PC-9 (cell line): Measurements from ENCODE around the gene LRRC7. TPM values are rescaled to one million over a fixed set of nuclear protein-coding genes. Genes with fewer than 3 reads are reported as not detected.

Experiments used
- BruUV-seq: library from RNA; stranded (reverse); fragments of 400-500 nt; replicated peaks from 2 replicates; lab custom pipeline; 2021; lab: Mats Ljungman, UMichigan
- CTCF ChIA-PET: fragments of 300-600 bp; sonication (Branson Sonifier 250); formaldehyde crosslinking; loops from one replicate; lab custom pipeline; 2022; ENCODE audit warnings: antibody characterized with exemption; lab: Charles Lee
- POLR2A ChIA-PET: fragments of 300-600 bp; sonication (Branson Sonifier 250); formaldehyde crosslinking; loops from one replicate; lab custom pipeline; 2022; ENCODE audit warnings: antibody characterized with exemption; ENCODE audit not compliant: unreplicated experiment; lab: Charles Lee
- DNase-seq, 2 experiments: peaks; one replicate each; pipeline versions ENCODE4 v3.0.0 to v3.0.0-alpha.2; 2015 to 2022; ENCODE audit warnings: mixed read lengths in 1 of 2
- H2AFZ ChIP-seq: fragments of 200-600 bp; sonication (generic); 2 replicates; pipeline ENCODE4 v1.8.1; 2017; ENCODE audit warnings: antibody characterized with exemption
- H3F3A ChIP-seq: fragments of 200-600 bp; sonication (generic); 2 replicates; pipeline ENCODE4 v1.8.1; 2017; ENCODE audit warnings: antibody characterized with exemption, mild to moderate bottlenecking, low read depth; ENCODE audit not compliant: insufficient read depth
- H3K27ac ChIP-seq: fragments of 200-600 bp; sonication (generic); 2 replicates; pipeline ENCODE4 v1.6.1; 2016; ENCODE audit warnings: mixed run types
- H3K27me3 ChIP-seq: fragments of 200-600 bp; sonication (generic); 2 replicates; pipeline ENCODE4 v1.6.1; 2016; ENCODE audit warnings: low read depth, mixed run types; ENCODE audit not compliant: insufficient read depth
- H3K36me3 ChIP-seq: fragments of 200-600 bp; sonication (generic); 2 replicates; pipeline ENCODE4 v1.6.1; 2016; ENCODE audit warnings: low read depth, mixed run types
- H3K4me1 ChIP-seq: fragments of 200-600 bp; sonication (generic); replicated peaks from 2 replicates; pipeline ENCODE4 v1.6.1; 2016; ENCODE audit warnings: mixed run types; ENCODE audit not compliant: insufficient read depth
- H3K4me2 ChIP-seq: fragments of 200-600 bp; sonication (generic); 2 replicates; pipeline ENCODE4 v1.6.1; 2017; ENCODE audit warnings: mixed run types
- H3K4me3 ChIP-seq: fragments of 200-600 bp; sonication (generic); 2 replicates; pipeline ENCODE4 v1.6.1; 2016; ENCODE audit warnings: mixed run types
- H3K79me2 ChIP-seq: fragments of 200-600 bp; sonication (generic); 2 replicates; pipeline ENCODE4 v1.6.1; 2017; ENCODE audit warnings: low read depth, mixed run types
- H3K9me2 ChIP-seq: fragments of 200-600 bp; sonication (generic); 2 replicates; pipeline ENCODE4 v1.8.1; 2017; ENCODE audit warnings: mild to moderate bottlenecking; ENCODE audit not compliant: insufficient read depth
- H3K9me3 ChIP-seq: fragments of 200-600 bp; sonication (generic); 2 replicates; pipeline ENCODE4 v1.8.1; 2016; ENCODE audit warnings: low read depth; ENCODE audit not compliant: insufficient read depth
- H4K20me1 ChIP-seq: fragments of 200-600 bp; sonication (generic); 2 replicates; pipeline ENCODE4 v1.8.1; 2017; ENCODE audit not compliant: insufficient read depth
- EZH2 ChIP-seq: fragments of 200-600 bp; sonication (generic); IDR thresholded peaks from 2 replicates; pipeline ENCODE4 v1.8.0; 2017; ENCODE audit warnings: antibody characterized with exemption, low read depth
- intact Hi-C: fragments of 100-400 bp; cut with micrococcal nuclease; formaldehyde crosslinking; loops from one replicate; pipeline ENCODE4 v1.10.0; 2022; ENCODE audit not compliant: unreplicated experiment
- total RNA-seq: library from RNA; stranded (reverse); gene quantifications from 2 replicates; pipeline ENCODE4 v1.2.3, GENCODE V29; 2021
- TF ChIP-seq, protein P1 (sequence below): fragments of 200-600 bp; sonication (generic); conservative IDR thresholded peaks from 2 replicates; pipeline ENCODE4 v1.6.1; 2017; ENCODE audit warnings: mixed run types, antibody characterized with exemption, mild to moderate bottlenecking, moderate library complexity

Gene LRRC7
- total RNA-seq, 1 experiment from 2014 or later: not detected

DNA sequence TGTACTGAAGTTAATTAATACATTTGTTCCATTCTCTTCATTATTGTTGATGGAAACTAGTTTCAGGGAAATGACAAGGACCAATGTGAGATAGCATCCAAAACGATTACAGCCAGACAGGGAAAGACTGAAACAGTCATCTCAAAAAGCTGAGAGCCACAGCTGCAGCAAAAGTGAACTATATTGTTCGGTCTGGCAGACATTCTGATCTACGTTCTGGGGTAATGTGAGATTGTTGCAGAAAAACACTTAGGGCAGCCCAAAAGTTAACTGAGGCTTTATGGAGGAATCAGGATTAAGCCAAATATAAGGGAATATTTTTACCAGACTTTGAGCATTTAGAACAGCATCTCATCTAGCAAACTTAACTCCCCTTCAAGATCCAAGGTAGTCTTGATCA is 524.8 kb downstream of the LRRC7 start:
- no peak overlapping the region for H3K4me3 ChIP-seq
- H3F3A ChIP-seq: peaks cover 3% of the 10 kb centered on the region
- intact Hi-C loops: no loop called here
- no peak for DNase-seq
- H3K4me2 ChIP-seq: no peak overlapping the region
- H4K20me1 ChIP-seq: no peaks in the 10 kb centered on the region
- POLR2A ChIA-PET: no interaction called here
- H3K27ac ChIP-seq: no peak overlapping the region
- no peak for TF ChIP-seq EZH2
- TF ChIP-seq, protein P1, sequence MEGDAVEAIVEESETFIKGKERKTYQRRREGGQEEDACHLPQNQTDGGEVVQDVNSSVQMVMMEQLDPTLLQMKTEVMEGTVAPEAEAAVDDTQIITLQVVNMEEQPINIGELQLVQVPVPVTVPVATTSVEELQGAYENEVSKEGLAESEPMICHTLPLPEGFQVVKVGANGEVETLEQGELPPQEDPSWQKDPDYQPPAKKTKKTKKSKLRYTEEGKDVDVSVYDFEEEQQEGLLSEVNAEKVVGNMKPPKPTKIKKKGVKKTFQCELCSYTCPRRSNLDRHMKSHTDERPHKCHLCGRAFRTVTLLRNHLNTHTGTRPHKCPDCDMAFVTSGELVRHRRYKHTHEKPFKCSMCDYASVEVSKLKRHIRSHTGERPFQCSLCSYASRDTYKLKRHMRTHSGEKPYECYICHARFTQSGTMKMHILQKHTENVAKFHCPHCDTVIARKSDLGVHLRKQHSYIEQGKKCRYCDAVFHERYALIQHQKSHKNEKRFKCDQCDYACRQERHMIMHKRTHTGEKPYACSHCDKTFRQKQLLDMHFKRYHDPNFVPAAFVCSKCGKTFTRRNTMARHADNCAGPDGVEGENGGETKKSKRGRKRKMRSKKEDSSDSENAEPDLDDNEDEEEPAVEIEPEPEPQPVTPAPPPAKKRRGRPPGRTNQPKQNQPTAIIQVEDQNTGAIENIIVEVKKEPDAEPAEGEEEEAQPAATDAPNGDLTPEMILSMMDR: no peak
- H3K79me2 ChIP-seq: no peaks in the 10 kb centered on the region
- no peak overlapping the region for H2AFZ ChIP-seq
- CTCF ChIA-PET: no interaction called here
- H3K4me1 ChIP-seq: peaks cover 13% of the 10 kb centered on the region
- no peaks in the 10 kb centered on the region for H3K36me3 ChIP-seq
- H3K27me3 ChIP-seq: no peaks in the 10 kb centered on the region
- no peaks in the 10 kb centered on the region; the same call in 1 of the 2 replicates for H3K9me2 ChIP-seq
- no peaks in the 10 kb centered on the region; the same call in 1 of the 2 replicates for H3K9me3 ChIP-seq
- no TSS peak for BruUV-seq

DNA sequence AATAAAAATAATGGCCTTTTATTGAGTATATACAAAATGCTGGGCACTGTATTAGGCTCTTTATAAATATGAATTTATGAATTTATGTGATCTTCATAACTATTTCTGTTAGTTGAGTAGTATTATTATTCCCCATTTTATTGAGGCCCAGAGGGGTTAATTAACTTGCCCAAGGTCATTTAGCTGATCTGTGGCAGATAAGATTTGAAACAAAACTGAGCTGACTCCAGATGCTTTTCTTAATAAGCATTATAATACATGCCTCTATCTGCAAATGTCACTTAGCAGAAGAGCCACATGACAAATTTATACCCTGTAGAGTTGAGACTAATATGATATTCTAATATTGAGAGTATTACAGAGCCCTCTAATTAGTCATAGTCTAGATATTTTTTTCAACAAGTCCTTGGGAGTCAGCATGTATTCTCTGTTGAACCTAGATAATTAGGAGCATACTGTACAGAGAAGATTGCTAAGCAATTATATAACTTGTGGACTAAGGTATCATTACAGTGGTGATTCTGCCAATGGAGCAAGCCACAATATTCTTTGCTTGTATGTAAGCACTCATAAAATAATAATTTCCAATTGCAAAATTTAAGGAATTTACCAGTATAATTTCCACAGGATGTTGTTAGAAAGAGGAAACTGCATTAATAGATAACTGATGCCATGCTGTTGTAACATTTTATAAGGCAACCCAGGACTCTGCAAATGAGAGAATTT is 525.7 kb downstream of the LRRC7 start:
- peaks cover 13% of the 10 kb centered on the region for H3K4me1 ChIP-seq
- BruUV-seq: no TSS peak

DNA sequence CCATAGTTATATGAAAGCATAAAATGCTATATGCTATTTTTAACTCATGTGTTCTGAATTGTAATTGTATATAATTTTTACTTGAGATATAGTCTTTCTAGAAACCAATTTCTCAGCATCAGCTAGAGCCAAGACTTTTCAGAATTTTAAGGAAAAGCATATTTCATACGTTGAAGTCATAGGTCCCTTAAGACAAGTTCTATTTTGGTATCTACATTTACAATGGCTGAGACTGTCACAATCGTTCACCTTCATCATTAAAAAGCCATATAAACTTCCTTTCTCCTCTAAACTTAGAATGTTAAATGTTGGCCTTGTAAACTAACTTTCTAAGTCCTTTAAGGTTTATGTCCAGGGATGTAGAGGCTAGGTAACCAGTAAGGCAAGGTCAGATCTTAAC is 533.5 kb downstream of the LRRC7 start:
- no peak for TF ChIP-seq EZH2
- TF ChIP-seq, protein P1: no peak
- Histone ChIP-seq H3K36me3 (no peaks in the 10 kb centered on the region), H2AFZ (no peak overlapping the region), H3K4me2 (no peak overlapping the region), H3K9me3 (no peaks in the 10 kb centered on the region; the same call in 1 of the 2 replicates), H3K9me2 (no peaks in the 10 kb centered on the region), H3F3A (no peaks in the 10 kb centered on the region), H3K27me3 (no peaks in the 10 kb centered on the region), H3K4me3 (no peak overlapping the region), H3K4me1 (no peaks in the 10 kb centered on the region), H4K20me1 (no peaks in the 10 kb centered on the region), H3K79me2 (no peaks in the 10 kb centered on the region), H3K27ac (no peak overlapping the region)
- intact Hi-C loops: no loop called here
- POLR2A ChIA-PET: no interaction called here
- CTCF ChIA-PET: no interaction called here
- BruUV-seq: no TSS peak
- DNase-seq: no peak

More for the DNA sequence above, 525.7 kb downstream of the LRRC7 start:
- Histone ChIP-seq H3K4me3 (no peak overlapping the region), H3F3A (peaks cover 3% of the 10 kb centered on the region), H4K20me1 (no peaks in the 10 kb centered on the region), H3K9me3 (no peaks in the 10 kb centered on the region; the same call in 1 of the 2 replicates), H2AFZ (no peak overlapping the region), H3K27me3 (no peaks in the 10 kb centered on the region), H3K9me2 (no peaks in the 10 kb centered on the region; the same call in 1 of the 2 replicates), H3K36me3 (no peaks in the 10 kb centered on the region), H3K4me2 (no peak overlapping the region), H3K27ac (no peak overlapping the region), H3K79me2 (no peaks in the 10 kb centered on the region)
- ChIA-PET CTCF (no interaction called here), POLR2A (no interaction called here)
- TF ChIP-seq EZH2: no peak
- TF ChIP-seq, protein P1: no peak
- intact Hi-C loops: no loop called here
- DNase-seq: no peak
